ENCODE measurements around the gene GRPEL1.
"Not testable (repeated sequence)": the region's sequence is repeated elsewhere in the genome, so short reads cannot be mapped to it uniquely, and the experiment has no call there.

The GRPEL1 gene
- 73.0 to 75.1 reads per million in 2 donors for total RNA-seq

GRCh38 chr4:7067452-7068278 lies at the start of gene GRPEL1:
Gene GRPEL1 (minus strand): TSS chr4:7068064. CDS start chr4:7068032, 32 bp downstream.
- peak; percentile 100 for DNase-seq

- DNase-seq = no peak
Measured at GRCh38 chr4:7116705-7117104, 48.8 kb upstream of the GRPEL1 start.

GRCh38 chr4:7115557-7116340 lies 47.9 kb upstream of the GRPEL1 start:
- no peak for DNase-seq

- DNase-seq = no peak
Measured at GRCh38 chr4:7112656-7113055, 44.8 kb upstream of the GRPEL1 start.

- no peak for DNase-seq
Measured at GRCh38 chr4:7111441-7111840, 43.6 kb upstream of the GRPEL1 start.

GRCh38 chr4:7110546-7110945 lies 42.7 kb upstream of the GRPEL1 start:
- no peak for DNase-seq

GRCh38 chr4:7109169-7109568 lies 41.3 kb upstream of the GRPEL1 start:
- no peak for DNase-seq

- DNase-seq = no peak
Measured at GRCh38 chr4:7108660-7109059, 40.8 kb upstream of the GRPEL1 start.

GRCh38 chr4:7108046-7108625 lies 40.3 kb upstream of the GRPEL1 start:
- no peak for DNase-seq

GRCh38 chr4:7107166-7107905 lies 39.5 kb upstream of the GRPEL1 start:
- DNase-seq = no peak

- no peak for DNase-seq
Measured at GRCh38 chr4:7105276-7105675, 37.4 kb upstream of the GRPEL1 start.

- DNase-seq = no peak
Measured at GRCh38 chr4:7104366-7105031, 36.6 kb upstream of the GRPEL1 start.

- no peak for DNase-seq
Measured at GRCh38 chr4:7103607-7104365, 35.9 kb upstream of the GRPEL1 start.

- peak; percentile 76 for DNase-seq
Measured at GRCh38 chr4:7103031-7103606, 35.3 kb upstream of the GRPEL1 start.

- not testable (repeated sequence) for DNase-seq
Measured at GRCh38 chr4:7102516-7102909, 34.6 kb upstream of the GRPEL1 start.

GRCh38 chr4:7101692-7102515 lies 34.0 kb upstream of the GRPEL1 start:
- peak; percentile 36 for DNase-seq

- no peak for DNase-seq
Measured at GRCh38 chr4:7096236-7096635, 28.4 kb upstream of the GRPEL1 start.

- DNase-seq = no peak
Measured at GRCh38 chr4:7095611-7096155, 27.8 kb upstream of the GRPEL1 start.

- DNase-seq = no peak
Measured at GRCh38 chr4:7094916-7095315, 27.1 kb upstream of the GRPEL1 start.

- no peak for DNase-seq
Measured at GRCh38 chr4:7092026-7092425, 24.2 kb upstream of the GRPEL1 start.
